HAP-1 (cell line): ENCODE measurements around the gene SLC5A2.
"Not testable (repeated sequence)": the region's sequence is repeated elsewhere in the genome, so short reads cannot be mapped to it uniquely, and the experiment has no call there.

Source experiments
- DNase-seq, 2 experiments: peaks; one replicate each; pipeline ENCODE4 v3.0.0-alpha.2; 2016 to 2020; ENCODE audit warnings: low spot score in 2 of 2
- H3K27me3 ChIP-seq: fragments of 250-450 bp; sonication (Bioruptor Pico); 2 replicates; pipeline ENCODE4 v1.5.1; 2020; ENCODE audit warnings: low read depth, mild to moderate bottlenecking, moderate library complexity
- H3K36me3 ChIP-seq: fragments of 250-450 bp; sonication (Bioruptor Pico); replicated peaks from 2 replicates; pipeline ENCODE4 v1.5.1; 2020; ENCODE audit warnings: mild to moderate bottlenecking
- H3K4me1 ChIP-seq: fragments of 250-450 bp; sonication (Bioruptor Pico); 2 replicates; pipeline ENCODE4 v1.5.1; 2020; ENCODE audit warnings: mild to moderate bottlenecking
- H3K4me3 ChIP-seq: fragments of 250-450 bp; sonication (Bioruptor Pico); 2 replicates; pipeline ENCODE4 v1.5.1; 2020; ENCODE audit warnings: mild to moderate bottlenecking, moderate library complexity
- H3K9me3 ChIP-seq: fragments of 250-450 bp; sonication (Bioruptor Pico); 2 replicates; pipeline ENCODE4 v1.5.1; 2020; ENCODE audit warnings: mild to moderate bottlenecking, moderate library complexity
- in situ Hi-C: fragments of 300-500 bp; cut with MboI; formaldehyde crosslinking; loops from 3 replicates; pipeline ENCODE4 v1.14.3; 2020; ENCODE audit warnings: low sequenced_read_pairs, inconsistent platforms, mixed read lengths

SLC5A2 gene

DNA sequence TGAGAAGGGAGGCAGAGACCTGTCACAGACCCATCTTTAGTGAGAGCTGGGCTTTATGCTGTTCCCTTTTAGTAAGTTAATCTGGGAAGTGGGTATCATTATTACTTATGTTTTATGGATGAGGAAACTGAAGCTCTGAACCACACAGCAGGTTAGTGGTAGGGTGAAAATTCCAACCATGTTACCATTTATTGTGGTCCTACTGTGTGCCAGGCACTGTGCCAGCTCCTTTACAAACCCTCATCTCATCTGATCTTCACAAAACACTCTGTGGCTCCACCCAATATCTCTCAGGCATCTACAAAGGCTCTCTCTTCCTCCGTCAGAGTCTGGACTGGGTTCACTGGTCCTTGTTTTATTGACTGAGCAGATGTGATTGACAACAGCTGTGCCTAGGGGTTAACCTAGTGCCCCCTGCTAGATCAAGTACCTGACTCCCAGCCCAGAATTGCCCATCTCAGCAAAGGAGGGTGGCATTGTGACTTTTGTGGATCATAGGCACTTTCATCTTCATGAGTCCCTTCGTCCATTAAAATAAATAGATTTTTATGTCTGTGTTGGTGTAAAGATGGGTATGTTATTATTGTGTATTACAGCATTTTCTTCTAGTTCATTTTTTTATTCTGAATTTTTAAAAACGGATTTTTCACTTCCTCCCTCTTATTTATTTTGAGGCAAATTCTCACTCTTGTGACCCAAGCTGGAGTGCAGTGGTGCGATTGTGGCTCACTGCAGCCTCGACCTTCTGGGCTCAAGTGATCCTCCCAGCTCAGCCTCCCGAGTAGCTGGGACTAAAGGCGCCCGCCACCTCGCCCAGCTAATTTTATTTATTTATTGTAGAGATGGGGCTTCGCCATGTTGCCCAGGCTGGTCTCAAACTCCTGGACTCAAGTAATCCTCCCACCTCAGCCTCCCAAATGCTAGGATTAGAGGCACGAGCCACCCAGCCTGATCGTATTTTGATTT is 7.9 kb upstream of the SLC5A2 start:
- Histone ChIP-seq H3K27me3 (no peaks in the 10 kb centered on the region), H3K36me3 (no peaks in the 10 kb centered on the region), H3K4me3 (no peak overlapping the region), H3K9me3 (no peaks in the 10 kb centered on the region), H3K4me1 (peaks cover 10% of the 10 kb centered on the region)
- no peak for DNase-seq
- in situ Hi-C loops, result no loop called here

DNA sequence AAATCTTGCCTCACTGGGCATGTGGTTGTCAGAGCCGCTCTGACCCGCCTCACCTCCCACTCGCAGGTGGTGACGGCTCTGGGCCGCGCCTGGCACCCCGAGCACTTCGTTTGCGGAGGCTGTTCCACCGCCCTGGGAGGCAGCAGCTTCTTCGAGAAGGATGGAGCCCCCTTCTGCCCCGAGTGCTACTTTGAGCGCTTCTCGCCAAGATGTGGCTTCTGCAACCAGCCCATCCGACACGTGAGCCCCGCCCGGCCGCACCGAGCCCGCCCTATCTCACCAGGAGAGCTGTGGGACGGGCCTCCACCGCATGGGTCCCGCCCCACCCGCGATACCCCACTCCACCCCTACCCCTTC is 7.0 kb upstream of the SLC5A2 start:
- H3K27me3 ChIP-seq, result no peaks in the 10 kb centered on the region
- no peaks in the 10 kb centered on the region for H3K36me3 ChIP-seq
- H3K4me1 ChIP-seq, result peaks cover 10% of the 10 kb centered on the region
- no peaks in the 10 kb centered on the region for H3K9me3 ChIP-seq
- no peak for DNase-seq
- in situ Hi-C loops, result no loop called here
- H3K4me3 ChIP-seq, result no peak overlapping the region

DNA sequence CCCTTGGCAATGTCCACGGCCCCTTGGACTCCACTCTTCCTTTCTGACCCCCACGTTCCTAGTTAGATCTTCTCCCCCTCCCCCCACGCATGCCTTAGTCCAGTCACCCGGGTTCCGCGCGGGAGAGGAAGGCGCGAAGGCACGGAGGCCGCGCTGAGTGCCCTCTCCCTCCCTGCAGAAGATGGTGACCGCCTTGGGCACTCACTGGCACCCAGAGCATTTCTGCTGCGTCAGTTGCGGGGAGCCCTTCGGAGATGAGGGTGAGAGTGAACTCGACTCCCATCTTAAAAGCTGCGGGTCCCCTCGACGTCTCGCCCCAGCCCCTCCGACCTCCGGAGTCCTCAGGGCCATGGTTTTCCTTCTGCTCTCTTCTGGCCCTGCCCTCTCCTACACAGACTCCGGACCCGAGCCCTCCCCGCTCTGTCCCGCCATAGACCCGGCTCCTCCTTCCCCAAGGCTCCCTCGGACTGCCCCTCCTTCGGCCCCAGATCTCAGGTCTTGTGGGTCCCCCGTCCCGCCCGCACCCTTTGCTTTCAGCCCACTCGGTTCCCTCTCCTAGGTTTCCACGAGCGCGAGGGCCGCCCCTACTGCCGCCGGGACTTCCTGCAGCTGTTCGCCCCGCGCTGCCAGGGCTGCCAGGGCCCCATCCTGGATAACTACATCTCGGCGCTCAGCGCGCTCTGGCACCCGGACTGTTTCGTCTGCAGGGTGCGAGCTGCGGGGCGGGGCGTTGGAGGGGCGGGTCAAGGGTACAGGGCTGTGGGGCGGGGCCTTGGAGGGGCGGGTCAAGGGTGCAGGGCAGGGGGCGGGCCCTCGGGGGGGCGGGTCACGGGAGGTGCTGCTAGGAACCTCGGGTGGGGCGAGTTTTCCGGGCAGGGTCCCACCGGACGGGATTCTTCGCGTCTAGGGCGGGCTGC is 6.4 kb upstream of the SLC5A2 start:
- Histone ChIP-seq H3K27me3 (no peaks in the 10 kb centered on the region), H3K36me3 (no peaks in the 10 kb centered on the region), H3K4me3 (no peak overlapping the region), H3K9me3 (no peaks in the 10 kb centered on the region), H3K4me1 (peaks cover 9% of the 10 kb centered on the region)
- in situ Hi-C loops, result no loop called here
- no peak for DNase-seq

DNA sequence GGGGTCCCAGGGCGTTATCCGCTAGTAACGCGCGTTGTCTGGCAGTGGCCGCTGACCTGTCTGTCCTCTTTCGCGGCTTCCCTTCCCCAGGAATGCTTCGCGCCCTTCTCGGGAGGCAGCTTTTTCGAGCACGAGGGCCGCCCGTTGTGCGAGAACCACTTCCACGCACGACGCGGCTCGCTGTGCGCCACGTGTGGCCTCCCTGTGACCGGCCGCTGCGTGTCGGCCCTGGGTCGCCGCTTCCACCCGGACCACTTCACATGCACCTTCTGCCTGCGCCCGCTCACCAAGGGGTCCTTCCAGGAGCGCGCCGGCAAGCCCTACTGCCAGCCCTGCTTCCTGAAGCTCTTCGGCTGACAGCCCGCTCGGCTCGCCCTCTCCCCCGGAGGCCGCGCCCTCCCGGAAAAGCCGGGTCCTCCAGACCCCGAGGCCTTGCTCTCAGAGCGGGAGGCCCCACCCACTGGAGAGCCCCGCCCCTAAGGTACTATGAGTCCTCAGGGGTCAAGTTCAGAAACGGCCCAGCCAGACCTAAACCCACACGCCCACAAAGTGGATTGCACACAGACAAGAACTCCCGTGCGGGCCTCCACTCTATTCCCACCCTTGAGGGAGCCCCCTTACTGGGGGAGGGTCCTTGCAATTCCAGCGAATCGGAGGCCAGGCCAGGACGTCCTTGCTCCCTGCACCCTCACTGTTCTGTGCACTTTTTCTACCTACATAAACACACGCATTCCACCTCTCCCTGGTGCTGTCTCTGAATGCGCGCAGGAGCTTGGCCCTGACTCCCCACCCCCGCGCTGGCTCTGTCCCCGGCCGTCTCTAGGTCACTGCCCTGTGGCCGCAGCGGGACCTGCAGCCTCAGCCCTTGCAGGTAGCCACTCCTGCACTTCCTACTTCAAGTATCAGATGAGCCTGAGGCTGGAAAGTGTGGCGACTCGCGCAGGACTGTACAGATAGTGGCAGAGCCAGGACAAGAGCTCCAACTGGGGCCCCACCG is 5.4 kb upstream of the SLC5A2 start:
- H3K4me1 ChIP-seq, result peaks cover 5% of the 10 kb centered on the region
- H3K9me3 ChIP-seq, result no peaks in the 10 kb centered on the region
- DNase-seq, result no peak
- H3K4me3 ChIP-seq, result no peak overlapping the region
- no peaks in the 10 kb centered on the region for H3K36me3 ChIP-seq
- no peaks in the 10 kb centered on the region for H3K27me3 ChIP-seq
- in situ Hi-C loops, result no loop called here

DNA sequence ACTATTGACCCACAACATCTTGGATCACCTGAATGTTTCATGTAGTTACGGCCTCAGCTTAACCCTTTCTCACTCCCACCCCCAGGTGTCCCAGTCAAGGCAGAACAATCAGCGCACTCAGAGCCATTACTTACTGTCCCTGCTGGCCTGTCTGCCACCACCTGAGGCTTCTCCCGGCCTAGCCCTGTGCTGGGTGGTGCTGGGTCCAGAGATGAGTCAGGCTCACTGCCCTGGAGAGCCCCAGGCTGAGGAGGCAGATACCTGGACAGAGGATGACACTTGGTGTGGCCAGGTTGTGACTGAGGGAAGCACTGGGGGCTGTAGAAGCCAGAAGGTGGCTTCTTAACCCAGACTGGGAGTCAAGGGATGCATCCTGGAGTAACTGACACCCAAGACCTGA is 4.0 kb upstream of the SLC5A2 start:
- H3K27me3 ChIP-seq, result no peaks in the 10 kb centered on the region
- H3K4me1 ChIP-seq, result no peaks in the 10 kb centered on the region
- H3K36me3 ChIP-seq, result no peaks in the 10 kb centered on the region
- H3K9me3 ChIP-seq, result no peaks in the 10 kb centered on the region
- DNase-seq, result no peak
- H3K4me3 ChIP-seq, result no peak overlapping the region
- in situ Hi-C loops, result no loop called here

DNA sequence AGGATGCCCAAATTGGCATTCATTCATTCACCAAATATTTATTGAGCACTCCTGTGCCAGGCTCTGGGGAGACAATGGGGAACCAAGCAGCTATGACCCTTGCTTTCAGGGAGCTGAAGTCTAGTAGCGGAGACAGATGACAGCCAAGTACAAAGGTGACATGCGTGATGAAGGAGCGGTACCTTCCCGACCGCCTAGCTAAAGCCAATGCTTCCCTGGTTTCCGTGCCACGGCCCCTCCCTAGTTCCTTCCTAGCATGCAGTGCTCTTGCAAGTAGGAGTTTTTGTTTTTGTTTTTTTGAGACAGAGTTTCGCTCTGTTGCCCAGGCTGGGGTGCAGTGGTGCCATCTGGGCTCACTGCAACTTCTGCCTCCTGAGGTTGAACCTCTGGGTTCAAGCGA is 3.2 kb upstream of the SLC5A2 start:
- H3K9me3 ChIP-seq, result no peaks in the 10 kb centered on the region

DNA sequence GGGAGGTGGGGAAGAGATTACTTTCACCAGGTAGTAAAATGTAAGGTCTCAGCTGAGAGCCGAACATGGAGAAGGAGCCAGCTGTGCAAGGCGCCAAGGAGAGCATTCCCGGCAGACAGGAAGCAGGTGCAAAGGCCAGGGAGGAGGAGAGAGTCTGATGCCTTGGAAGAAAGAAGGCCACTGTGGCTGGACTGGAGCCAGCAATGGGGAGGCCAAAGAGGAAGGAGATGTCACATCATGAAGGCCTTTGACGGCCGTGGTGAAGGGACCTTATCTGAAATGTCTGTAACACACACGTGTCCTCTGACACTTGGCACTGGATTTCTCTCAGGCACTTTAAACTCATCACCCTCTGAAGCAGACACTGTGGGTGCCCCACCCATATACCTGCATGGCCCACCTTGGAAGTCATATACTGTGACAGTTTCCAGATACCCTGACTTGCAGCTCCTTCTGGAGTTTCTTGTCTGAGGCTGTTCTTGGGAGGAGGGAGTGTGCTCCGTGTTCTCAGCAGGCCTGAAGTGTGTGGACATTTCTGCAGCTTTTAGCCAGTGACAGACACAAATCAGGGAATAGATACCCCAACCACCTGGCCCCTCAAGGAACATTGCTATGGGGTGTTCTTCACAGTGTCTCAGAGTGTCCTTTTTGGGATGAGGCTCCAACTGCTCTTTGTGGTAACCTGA is 1.9 kb upstream of the SLC5A2 start:
- DNase-seq, result no peak
- no peaks in the 10 kb centered on the region for H3K9me3 ChIP-seq
- in situ Hi-C loops, result no loop called here
- H3K4me1 ChIP-seq, result no peaks in the 10 kb centered on the region
- H3K27me3 ChIP-seq, result no peaks in the 10 kb centered on the region
- no peaks in the 10 kb centered on the region for H3K36me3 ChIP-seq
- no peak overlapping the region for H3K4me3 ChIP-seq

More for the DNA sequence above, 3.2 kb upstream of the SLC5A2 start:
- no peaks in the 10 kb centered on the region for H3K27me3 ChIP-seq
- H3K36me3 ChIP-seq, result no peaks in the 10 kb centered on the region
- DNase-seq, result no peak
- no peak overlapping the region for H3K4me3 ChIP-seq
- H3K4me1 ChIP-seq, result no peaks in the 10 kb centered on the region
- in situ Hi-C loops, result no loop called here

DNA sequence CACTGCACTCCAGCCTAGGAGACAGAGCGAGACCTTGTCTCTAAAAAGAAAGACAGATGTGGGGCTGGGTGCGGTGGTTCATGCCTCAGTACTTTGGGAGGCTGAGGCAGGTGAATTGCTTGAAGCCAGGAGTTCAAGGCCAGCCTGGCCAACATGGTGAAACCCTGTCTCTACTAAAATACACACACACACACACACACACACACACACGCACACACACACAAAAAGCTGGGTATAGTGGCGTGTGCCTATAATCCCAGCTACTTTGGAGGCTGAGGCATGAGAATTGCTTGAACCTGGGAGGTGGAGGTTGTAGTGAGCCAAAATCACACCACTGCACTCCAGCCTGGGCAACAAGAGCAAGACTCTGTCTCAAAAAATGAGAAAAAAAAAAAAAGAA is 1.1 kb downstream of the SLC5A2 start:
- in situ Hi-C loops, DNase-seq, H3K4me1 ChIP-seq, H3K36me3 ChIP-seq, H3K9me3 ChIP-seq, H3K4me3 ChIP-seq, H3K27me3 ChIP-seq: not testable (repeated sequence)

DNA sequence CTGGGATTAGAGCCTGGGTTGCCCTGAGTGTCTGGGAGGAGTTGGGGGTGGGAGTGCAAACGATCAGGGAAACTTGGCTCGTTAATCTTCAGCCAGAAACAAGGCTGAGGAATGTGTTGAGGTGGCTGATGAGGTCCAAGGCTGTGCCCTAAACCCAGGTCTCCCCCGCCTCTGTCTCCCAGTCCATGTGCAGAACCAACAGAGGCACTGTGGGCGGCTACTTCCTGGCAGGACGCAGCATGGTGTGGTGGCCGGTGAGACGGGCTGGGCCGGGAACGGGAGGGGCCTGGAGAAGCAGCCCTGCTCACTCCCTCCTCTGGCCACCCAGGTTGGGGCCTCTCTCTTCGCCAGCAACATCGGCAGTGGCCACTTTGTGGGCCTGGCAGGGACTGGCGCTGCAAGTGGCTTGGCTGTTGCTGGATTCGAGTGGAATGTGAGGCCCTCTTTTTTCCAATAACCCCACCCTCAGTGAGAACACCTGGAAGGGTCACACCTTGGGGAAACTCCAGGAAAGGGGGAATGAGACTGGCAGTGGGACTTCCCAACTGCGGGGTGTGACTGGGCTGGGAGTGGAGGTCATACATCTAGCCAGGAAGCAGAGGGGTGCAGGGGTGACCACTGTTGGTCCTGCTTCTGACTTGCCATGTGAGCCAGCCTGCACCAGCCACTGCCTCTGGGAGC is 1.7 kb downstream of the SLC5A2 start:
- DNase-seq, result no peak
- in situ Hi-C loops, result no loop called here
- H3K36me3 ChIP-seq, result no peaks in the 10 kb centered on the region
- H3K27me3 ChIP-seq, result no peaks in the 10 kb centered on the region
- no peaks in the 10 kb centered on the region for H3K4me1 ChIP-seq
- H3K4me3 ChIP-seq, result no peak overlapping the region
- no peaks in the 10 kb centered on the region for H3K9me3 ChIP-seq

DNA sequence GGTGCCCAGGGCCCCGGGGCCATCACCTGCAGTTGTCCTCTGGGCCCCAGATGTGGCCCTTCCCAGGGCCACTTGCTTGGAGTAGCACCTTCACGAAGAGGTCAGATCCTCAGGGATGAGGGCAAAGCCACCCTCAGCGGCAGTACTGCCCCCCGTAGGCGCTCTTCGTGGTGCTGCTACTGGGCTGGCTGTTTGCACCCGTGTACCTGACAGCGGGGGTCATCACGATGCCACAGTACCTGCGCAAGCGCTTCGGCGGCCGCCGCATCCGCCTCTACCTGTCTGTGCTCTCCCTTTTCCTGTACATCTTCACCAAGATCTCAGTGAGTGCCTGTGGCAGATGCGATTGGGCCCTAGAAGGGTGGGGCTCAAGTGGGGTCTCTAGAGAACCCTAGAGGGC is 2.6 kb downstream of the SLC5A2 start:
- in situ Hi-C loops, result no loop called here
- Histone ChIP-seq H3K36me3 (no peaks in the 10 kb centered on the region), H3K27me3 (no peaks in the 10 kb centered on the region), H3K4me3 (no peak overlapping the region), H3K4me1 (no peaks in the 10 kb centered on the region), H3K9me3 (no peaks in the 10 kb centered on the region)
- DNase-seq, result no peak

DNA sequence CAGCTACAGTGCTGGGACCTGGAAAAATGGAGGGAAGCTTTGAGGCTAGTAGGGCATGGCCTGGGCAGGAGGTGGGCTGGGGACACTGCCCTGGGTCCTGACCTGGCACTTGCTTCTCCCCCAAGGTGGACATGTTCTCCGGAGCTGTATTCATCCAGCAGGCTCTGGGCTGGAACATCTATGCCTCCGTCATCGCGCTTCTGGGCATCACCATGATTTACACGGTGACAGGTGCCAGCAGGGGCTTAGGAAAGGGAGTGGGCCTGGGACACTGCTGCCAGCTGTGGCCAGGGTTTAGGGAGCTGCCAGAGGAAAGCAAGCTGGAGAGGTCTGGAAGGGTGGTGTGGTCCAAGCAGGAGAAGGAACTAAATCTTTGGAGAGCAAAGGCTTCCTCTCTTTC is 3.1 kb downstream of the SLC5A2 start:
- DNase-seq, result no peak
- Histone ChIP-seq H3K9me3 (no peaks in the 10 kb centered on the region), H3K4me3 (no peak overlapping the region), H3K36me3 (no peaks in the 10 kb centered on the region), H3K27me3 (no peaks in the 10 kb centered on the region), H3K4me1 (no peaks in the 10 kb centered on the region)
- in situ Hi-C loops, result no loop called here

DNA sequence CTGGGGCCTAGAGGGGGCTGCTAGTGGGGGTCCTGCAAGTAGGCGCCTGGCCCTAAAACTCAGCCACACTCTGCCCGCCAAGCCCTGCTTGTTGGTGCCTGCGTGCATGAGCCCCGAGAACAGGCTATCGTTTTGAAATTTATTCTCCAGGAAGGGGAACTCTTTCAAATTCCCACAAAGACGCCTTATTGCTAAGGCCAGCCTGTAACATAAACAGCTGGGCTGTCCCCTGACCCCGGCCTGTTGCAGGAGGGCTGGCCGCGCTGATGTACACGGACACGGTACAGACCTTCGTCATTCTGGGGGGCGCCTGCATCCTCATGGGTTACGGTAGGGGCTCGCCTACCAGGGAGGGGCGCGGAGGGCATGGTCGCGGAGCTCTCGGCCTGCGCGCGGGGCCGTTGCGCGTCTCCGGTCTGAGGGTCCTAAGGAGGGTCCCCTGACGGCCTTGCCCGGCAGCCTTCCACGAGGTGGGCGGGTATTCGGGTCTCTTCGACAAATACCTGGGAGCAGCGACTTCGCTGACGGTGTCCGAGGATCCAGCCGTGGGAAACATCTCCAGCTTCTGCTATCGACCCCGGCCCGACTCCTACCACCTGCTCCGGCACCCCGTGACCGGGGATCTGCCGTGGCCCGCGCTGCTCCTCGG is 4.3 kb downstream of the SLC5A2 start:
- Histone ChIP-seq H3K4me3 (no peak overlapping the region), H3K27me3 (no peaks in the 10 kb centered on the region), H3K36me3 (no peaks in the 10 kb centered on the region), H3K4me1 (no peaks in the 10 kb centered on the region), H3K9me3 (no peaks in the 10 kb centered on the region)
- DNase-seq, result no peak
- in situ Hi-C loops, result no loop called here
